Measurements from ENCODE around the gene DRC7.

DRC7 gene

GRCh38 chr16:57765160-57765728 lies 70.6 kb downstream of the DRC7 start:
- no peak overlapping the region for H3K4me3 ChIP-seq (replicated peaks in 1 of 2; ENCODE audit: low read depth in 2 of 2, low read length in 2 of 2)
- DNase-seq (ENCODE audit: low read depth in 2 of 2) = no peak
- no peak for TF ChIP-seq CTCF (IDR thresholded peaks at IDR 0.05; ENCODE audit: low read depth, low read length)

GRCh38 chr16:57766714-57767348 lies 72.2 kb downstream of the DRC7 start:
- DNase-seq (ENCODE audit: low read depth in 2 of 2) = no peak
- H3K4me3 ChIP-seq (replicated peaks in 1 of 2; ENCODE audit: low read depth in 2 of 2, low read length in 2 of 2) = no peak overlapping the region
- no peak for TF ChIP-seq CTCF (IDR thresholded peaks at IDR 0.05; ENCODE audit: low read depth, low read length)

GRCh38 chr16:57769541-57770145 lies 75.0 kb downstream of the DRC7 start:
- H3K4me3 ChIP-seq (replicated peaks in 1 of 2; ENCODE audit: low read depth in 2 of 2, low read length in 2 of 2) = no peak overlapping the region
- TF ChIP-seq CTCF (IDR thresholded peaks at IDR 0.05; ENCODE audit: low read depth, low read length) = no peak
- DNase-seq (ENCODE audit: low read depth in 2 of 2) = no peak

GRCh38 chr16:57770361-57770760 lies 75.8 kb downstream of the DRC7 start:
- TF ChIP-seq CTCF (IDR thresholded peaks at IDR 0.05; ENCODE audit: low read depth, low read length) = no peak
- no peak for DNase-seq (ENCODE audit: low read depth in 2 of 2)
- no peak overlapping the region for H3K4me3 ChIP-seq (replicated peaks in 1 of 2; ENCODE audit: low read depth in 2 of 2, low read length in 2 of 2)

- DNase-seq (ENCODE audit: low read depth in 2 of 2) = no peak
- H3K4me3 ChIP-seq (replicated peaks in 1 of 2; ENCODE audit: low read depth in 2 of 2, low read length in 2 of 2) = no peak overlapping the region
These were observed 76.7 kb downstream of the DRC7 start for GRCh38 chr16:57771141-57771785.

GRCh38 chr16:57773019-57773418 lies 78.4 kb downstream of the DRC7 start:
- no peak for DNase-seq (ENCODE audit: low read depth in 2 of 2)
- TF ChIP-seq CTCF (IDR thresholded peaks at IDR 0.05; ENCODE audit: low read depth, low read length) = no peak
- H3K4me3 ChIP-seq (replicated peaks in 1 of 2; ENCODE audit: low read depth in 2 of 2, low read length in 2 of 2) = no peak overlapping the region

More at GRCh38 chr16:57771141-57771785, 76.7 kb downstream of the DRC7 start:
- TF ChIP-seq CTCF (IDR thresholded peaks at IDR 0.05; ENCODE audit: low read depth, low read length) = no peak
